ENCODE results near the gene PMPCA.

PMPCA gene

GRCh38 chr9:136399176-136400037, 11.1 kb upstream of the PMPCA start:
- DNase-seq (ENCODE audit: low read depth) = peak; percentile 28
- peak overlapping the region; percentile 87 for H3K4me3 ChIP-seq (ENCODE audit: low read depth, low read length)
- TF ChIP-seq, protein P1, sequence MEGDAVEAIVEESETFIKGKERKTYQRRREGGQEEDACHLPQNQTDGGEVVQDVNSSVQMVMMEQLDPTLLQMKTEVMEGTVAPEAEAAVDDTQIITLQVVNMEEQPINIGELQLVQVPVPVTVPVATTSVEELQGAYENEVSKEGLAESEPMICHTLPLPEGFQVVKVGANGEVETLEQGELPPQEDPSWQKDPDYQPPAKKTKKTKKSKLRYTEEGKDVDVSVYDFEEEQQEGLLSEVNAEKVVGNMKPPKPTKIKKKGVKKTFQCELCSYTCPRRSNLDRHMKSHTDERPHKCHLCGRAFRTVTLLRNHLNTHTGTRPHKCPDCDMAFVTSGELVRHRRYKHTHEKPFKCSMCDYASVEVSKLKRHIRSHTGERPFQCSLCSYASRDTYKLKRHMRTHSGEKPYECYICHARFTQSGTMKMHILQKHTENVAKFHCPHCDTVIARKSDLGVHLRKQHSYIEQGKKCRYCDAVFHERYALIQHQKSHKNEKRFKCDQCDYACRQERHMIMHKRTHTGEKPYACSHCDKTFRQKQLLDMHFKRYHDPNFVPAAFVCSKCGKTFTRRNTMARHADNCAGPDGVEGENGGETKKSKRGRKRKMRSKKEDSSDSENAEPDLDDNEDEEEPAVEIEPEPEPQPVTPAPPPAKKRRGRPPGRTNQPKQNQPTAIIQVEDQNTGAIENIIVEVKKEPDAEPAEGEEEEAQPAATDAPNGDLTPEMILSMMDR (conservative IDR thresholded peaks at IDR 0.05; ENCODE audit: low read depth, low read length) = no peak

DNA sequence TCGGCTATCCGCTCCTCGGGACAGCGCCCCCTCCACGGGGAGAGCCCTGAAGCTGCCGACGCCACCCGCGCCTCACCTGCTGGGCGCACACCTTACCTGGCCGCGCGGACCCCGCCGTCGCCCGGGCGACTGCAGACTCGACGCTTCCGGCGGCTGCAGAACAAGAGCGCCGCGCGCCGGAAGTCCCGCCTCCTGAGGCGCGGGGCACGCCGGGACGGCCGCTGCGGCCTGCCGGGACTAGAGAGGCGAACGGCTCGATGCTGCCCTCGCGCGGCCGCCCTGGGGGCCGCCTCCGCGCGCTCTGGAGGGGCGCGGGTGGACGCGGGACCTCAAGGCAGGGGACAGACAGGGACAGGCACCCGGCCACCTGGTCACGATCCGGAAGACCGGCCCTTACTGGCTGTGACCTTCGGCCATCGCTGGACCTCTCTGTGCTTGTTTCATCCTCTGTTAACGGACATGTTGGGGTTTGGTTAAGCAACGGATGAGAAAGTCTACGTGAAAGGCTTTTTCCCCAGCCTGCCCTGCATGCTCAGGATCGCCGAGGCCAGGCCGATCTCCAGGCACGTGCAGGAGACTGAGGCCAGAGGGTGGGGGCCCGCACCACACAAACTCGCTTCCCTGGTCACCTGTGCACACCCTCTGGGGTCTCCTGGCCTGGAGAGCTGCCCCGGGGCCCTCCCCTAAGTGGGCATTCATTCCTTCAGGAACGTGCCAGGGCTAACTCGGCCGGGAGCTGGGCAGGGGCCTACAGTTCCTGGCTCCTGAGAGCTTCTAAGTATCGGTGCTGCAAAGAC, 10.2 kb upstream of the PMPCA start, which contains the start of gene SNAPC4:
SNAPC4 (minus strand) TSS at position 133 of the 797 bp plus-strand sequence. CDS start 1,742 bp downstream, outside the sequence.
- DNase-seq (ENCODE audit: low read depth) = peak; percentile 88
- TF ChIP-seq, protein P1 (conservative IDR thresholded peaks at IDR 0.05; ENCODE audit: low read depth, low read length) = peak; percentile 56
- H3K4me3 ChIP-seq (ENCODE audit: low read depth, low read length) = peak within 1 kb of the TSS; percentile 87

GRCh38 chr9:136401173-136401922, 9.1 kb upstream of the PMPCA start:
- no peak for DNase-seq (ENCODE audit: low read depth)
- H3K4me3 ChIP-seq (ENCODE audit: low read depth, low read length) = no peak overlapping the region
- TF ChIP-seq, protein P1 (conservative IDR thresholded peaks at IDR 0.05; ENCODE audit: low read depth, low read length) = no peak

- no peak for DNase-seq (ENCODE audit: low read depth)
- TF ChIP-seq, protein P1 (conservative IDR thresholded peaks at IDR 0.05; ENCODE audit: low read depth, low read length) = no peak
- H3K4me3 ChIP-seq (ENCODE audit: low read depth, low read length) = no peak overlapping the region
These were observed 8.4 kb upstream of the PMPCA start for GRCh38 chr9:136402067-136402466.

DNA sequence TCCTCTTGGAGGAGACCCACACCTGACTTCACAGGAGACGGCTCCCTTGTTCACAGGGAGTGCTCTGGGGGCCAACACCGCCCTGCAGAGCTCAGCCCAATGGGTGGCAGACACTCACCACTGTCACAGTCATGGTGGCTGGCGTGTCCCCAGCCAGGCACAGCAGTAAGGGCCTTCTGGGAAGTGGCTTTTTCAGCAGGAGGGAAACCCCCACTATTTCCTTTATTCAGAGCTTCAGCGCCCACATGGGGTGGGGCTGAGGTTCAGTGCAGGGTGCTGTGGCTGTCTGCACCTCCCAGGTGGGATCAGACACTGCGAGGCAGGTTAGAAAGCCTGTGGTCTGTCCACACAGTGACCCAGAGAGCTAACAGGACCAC, 6.9 kb upstream of the PMPCA start:
- H3K4me3 ChIP-seq (ENCODE audit: low read depth, low read length) = no peak overlapping the region
- no peak for DNase-seq (ENCODE audit: low read depth)
- TF ChIP-seq, protein P1 (conservative IDR thresholded peaks at IDR 0.05; ENCODE audit: low read depth, low read length) = no peak

DNA sequence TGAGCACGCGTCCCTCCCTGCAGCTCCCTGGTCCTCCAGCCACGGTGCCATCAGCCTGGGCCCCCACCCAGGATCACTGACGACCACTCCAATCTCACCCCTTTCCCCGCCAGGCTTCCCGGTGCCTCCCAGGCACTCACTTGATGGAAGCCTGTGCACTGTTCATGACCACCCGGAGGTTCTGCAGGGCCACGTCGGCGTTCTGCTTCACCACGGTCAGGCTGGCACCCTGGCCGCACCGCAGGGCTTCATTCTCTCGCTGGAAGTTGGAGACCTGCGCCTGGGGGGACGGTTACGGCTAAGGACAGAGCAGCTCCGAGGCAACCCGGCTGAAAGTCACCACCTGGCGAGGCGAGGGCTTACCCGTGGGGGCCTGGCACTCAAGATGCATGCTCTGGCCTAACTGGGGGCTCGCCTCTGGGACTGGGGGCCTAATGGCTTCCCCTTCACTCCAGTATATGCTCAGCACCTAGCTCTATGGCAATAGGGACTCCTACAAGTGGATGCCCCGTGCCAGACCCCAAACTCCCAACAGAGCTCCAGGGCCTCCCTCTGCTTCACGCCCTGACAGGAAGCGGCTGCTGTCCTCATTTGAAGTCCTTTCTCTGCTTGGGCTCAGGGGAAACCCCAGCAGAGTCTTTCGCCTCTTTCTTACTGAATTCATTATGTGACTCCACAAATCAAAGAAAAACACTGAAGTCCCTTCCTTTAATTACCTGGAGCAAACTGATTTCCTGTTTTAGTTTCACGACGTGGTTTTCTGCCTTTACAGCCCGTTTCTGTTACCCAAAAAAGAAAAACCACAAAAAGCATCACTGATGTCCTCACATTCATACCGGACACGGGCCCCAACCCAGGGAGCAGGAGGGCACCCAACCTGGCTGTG, 6.3 kb upstream of the PMPCA start:
- DNase-seq (ENCODE audit: low read depth) = no peak
- H3K4me3 ChIP-seq (ENCODE audit: low read depth, low read length) = no peak overlapping the region
- TF ChIP-seq, protein P1 (conservative IDR thresholded peaks at IDR 0.05; ENCODE audit: low read depth, low read length) = no peak
